NCI-H146 treated with DMSO at 0.1 percent for 48 hours (cell line): ENCODE measurements around the gene ANTXR1.

Source experiments
- DNase-seq: peaks from one replicate; lab custom pipeline; 2025; ENCODE audit not compliant: unreplicated experiment; lab: John Stamatoyannopoulos, UW

The ANTXR1 gene

GRCh38 chr2:69070969-69071368 lies 58.0 kb downstream of the ANTXR1 start:
- no peak for DNase-seq

GRCh38 chr2:69073928-69074570 lies 61.1 kb downstream of the ANTXR1 start:
- no peak for DNase-seq

GRCh38 chr2:69074918-69075317 lies 61.9 kb downstream of the ANTXR1 start:
- DNase-seq = no peak

GRCh38 chr2:69075486-69075885 lies 62.5 kb downstream of the ANTXR1 start:
- DNase-seq = no peak

- no peak for DNase-seq
Measured at GRCh38 chr2:69076601-69077000, 63.6 kb downstream of the ANTXR1 start.

- DNase-seq = no peak
Measured at GRCh38 chr2:69077252-69077950, 64.4 kb downstream of the ANTXR1 start.

- DNase-seq = no peak
Measured at GRCh38 chr2:69080071-69080470, 67.1 kb downstream of the ANTXR1 start.

GRCh38 chr2:69081001-69081580 lies 68.1 kb downstream of the ANTXR1 start:
- DNase-seq = no peak

- DNase-seq = no peak
Measured at GRCh38 chr2:69081757-69082156, 68.8 kb downstream of the ANTXR1 start.

- no peak for DNase-seq
Measured at GRCh38 chr2:69082430-69082997, 69.5 kb downstream of the ANTXR1 start.

- no peak for DNase-seq
Measured at GRCh38 chr2:69083235-69083748, 70.3 kb downstream of the ANTXR1 start.

- DNase-seq = no peak
Measured at GRCh38 chr2:69084492-69084891, 71.5 kb downstream of the ANTXR1 start.

GRCh38 chr2:69086466-69086865 lies 73.5 kb downstream of the ANTXR1 start:
- DNase-seq = no peak

GRCh38 chr2:69087211-69087911 lies 74.4 kb downstream of the ANTXR1 start:
- DNase-seq = no peak

GRCh38 chr2:69087912-69088240 lies 74.9 kb downstream of the ANTXR1 start:
- DNase-seq = no peak

GRCh38 chr2:69088466-69088865 lies 75.5 kb downstream of the ANTXR1 start:
- no peak for DNase-seq

GRCh38 chr2:69089266-69089665 lies 76.3 kb downstream of the ANTXR1 start:
- no peak for DNase-seq

GRCh38 chr2:69089998-69090397 lies 77.0 kb downstream of the ANTXR1 start:
- no peak for DNase-seq

GRCh38 chr2:69090820-69091219 lies 77.8 kb downstream of the ANTXR1 start:
- no peak for DNase-seq

GRCh38 chr2:69092857-69093256 lies 79.9 kb downstream of the ANTXR1 start:
- DNase-seq = no peak

- no peak for DNase-seq
Measured at GRCh38 chr2:69095305-69095704, 82.3 kb downstream of the ANTXR1 start.
